Kidney tubule cell (primary cell): Measurements from ENCODE around the gene TMEM217.
"Not testable (repeated sequence)": the region's sequence is repeated elsewhere in the genome, so short reads cannot be mapped to it uniquely, and the experiment has no call there.

Experiments used
- DNase-seq: peaks from one replicate; pipeline ENCODE4 v3.0.0-alpha.2; 2018; ENCODE audit warnings: low spot score

Gene TMEM217

DNA sequence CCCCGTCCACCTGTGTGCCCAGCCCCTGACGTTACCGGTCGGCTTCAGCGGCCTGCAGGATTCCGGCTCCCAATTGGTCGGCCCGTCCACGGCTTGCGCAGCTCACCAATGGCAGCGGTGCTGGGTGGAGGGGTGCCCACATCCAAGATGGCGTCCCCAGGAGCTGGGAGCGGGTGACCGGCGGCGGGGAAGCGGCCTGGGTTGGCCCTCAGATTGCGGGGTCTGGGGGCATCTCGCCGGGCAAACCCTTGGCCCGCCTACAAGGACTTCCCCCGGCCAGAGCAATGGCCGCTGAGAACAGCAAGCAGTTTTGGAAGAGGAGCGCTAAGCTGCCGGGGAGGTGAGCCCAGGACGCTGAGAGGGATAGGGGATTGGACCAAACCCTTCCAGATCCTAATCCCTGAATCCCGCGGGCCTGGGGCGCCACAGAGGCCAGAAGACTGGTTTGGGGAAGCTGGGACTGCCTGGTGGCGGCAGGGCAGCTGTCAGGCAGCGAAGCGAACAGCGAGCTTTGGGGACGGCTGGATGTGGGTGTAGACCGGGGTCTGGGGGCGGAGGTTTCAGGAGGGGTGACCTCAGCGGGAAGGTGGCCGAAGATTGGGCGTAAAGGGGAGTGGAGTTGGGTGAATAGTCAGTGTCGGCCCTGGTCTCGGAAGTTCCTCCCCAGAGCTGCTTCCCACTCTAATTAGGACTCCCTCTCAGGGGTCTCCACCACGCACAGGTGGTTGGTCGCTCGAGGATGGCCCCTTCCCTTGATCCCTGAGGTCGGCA lies at the start of gene TMEM217, which contains the start of gene TBC1D22B:
TSS of gene TMEM217 (minus strand) at position 511 of the 771 bp plus-strand sequence. CDS start 39,114 bp downstream, outside the sequence.
TSS of gene TBC1D22B (plus strand) at position 139 of the 771 bp plus-strand sequence. CDS start at position 285, 146 bp downstream.
- peak; percentile 98 for DNase-seq

DNA sequence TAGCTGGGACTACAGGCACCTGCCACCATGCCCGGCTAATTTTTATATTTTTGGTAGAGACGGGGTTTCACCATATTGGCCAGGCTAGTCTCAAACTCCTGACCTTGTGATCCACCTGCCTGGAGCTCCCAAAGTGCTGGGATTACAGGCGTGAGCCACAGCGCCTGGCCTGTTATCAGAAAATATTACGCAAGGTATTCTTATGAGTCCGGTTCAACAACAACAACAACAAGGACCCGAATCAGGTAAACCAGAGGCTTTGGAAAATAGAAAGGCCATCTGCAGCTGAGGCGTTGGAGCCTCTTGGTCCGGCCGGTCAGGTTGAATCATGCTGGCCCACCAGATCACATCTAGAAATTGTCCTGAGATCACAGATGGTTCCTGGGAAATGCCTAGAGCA lies 49.5 kb upstream of the TMEM217 start:
- not testable (repeated sequence) for DNase-seq

DNA sequence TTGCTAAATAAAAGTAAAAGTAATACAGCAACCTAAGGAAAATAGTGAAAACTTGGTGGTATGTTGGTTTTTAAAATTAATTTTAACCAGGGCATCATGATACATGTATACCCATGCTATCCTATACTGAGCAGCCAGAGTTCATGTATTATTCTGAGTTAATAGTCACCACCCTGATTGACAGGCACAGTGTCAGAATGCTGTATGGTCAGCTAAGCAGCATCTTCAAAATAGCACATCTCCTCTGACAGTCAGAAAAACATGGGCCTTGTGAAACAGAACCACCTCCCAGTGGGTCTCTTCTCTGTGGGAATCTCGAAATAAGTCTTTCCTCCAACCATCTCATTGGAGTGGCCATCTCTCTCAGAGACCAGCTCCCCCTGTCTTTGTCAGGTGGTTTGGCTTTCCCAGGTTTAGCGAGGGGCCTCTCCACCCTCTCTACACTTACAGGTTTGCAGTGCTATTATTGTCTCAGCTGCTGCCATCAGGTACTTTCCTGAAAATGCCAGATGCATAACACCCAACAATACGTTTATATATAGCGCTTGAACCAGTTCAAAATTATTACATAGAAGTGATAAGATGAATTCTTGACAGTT lies 48.8 kb upstream of the TMEM217 start:
- no peak for DNase-seq

DNA sequence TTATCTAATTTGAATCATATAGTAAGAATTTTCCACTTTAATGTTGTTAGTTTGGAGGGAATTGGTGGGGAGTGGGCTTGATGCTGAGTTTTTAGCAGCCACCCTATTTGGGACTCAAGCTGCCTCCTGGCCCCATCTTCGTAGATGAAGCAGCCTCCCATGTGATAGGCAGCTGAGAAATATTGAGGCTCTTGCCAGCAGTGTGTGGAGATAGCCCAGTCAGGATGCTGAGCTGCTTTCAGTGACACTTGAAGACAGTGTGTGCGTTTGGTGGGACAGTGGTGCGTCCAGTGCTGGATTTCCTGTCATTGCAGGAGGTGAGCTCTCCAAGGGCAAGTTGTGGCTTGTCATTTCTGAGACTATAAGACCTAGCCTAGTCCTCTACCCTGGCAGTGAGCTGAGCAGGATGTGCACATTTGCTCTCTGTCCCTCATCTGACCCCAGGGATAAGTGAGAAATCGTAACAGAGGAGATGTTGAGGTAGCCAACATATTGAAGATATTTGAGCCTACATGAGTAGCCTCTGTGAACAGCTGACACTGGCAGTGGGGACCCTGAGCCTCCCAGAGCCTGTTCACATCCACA lies 48.0 kb upstream of the TMEM217 start:
- DNase-seq = no peak

DNA sequence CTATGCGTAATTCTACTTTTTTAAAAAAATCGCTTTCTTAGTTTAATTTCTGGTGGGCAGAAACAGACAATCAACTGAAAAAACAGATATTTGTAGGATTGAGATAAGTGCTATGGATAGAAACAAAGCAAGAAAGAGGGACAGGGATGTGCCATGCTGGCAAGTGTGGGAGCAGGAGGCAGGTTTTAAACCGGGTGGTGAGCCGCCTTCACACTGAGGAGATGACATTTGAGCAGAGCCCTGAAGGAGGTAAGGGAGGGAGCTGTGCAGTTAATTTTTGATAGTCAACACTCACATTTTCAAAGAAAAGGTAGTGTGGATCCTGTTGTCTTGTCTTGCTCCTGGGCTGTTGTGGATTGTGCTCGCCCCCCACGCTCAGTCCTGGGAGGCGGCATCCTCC lies 46.8 kb upstream of the TMEM217 start:
- DNase-seq = no peak

DNA sequence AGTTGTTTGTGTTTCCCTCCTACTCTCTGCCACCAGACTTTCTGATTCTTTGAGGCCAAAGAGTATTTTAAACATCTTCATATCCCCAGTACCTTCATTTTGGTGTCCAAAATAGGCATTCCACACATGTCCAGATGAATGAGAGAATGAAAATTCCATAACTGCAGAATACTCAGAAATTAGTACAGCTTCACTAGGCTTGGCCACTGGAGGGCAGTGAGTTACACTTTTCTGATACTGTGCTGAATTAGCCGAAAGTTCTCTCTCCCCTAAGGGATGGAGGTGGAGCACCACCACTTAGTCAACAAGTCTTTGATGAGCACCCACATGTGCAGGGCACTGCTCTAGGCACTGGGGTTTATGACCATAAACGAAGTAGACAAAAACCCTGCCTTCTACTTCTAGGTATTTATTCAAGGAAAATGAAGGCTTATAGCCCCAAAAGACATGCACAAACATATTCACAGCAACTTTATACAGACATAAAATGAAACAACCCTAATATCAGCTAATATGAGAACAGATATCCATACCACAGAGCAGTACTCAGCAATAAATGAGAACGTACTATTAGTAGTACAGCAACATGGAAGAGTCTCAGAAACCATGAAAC lies 46.1 kb upstream of the TMEM217 start:
- peak; percentile 41 for DNase-seq

DNA sequence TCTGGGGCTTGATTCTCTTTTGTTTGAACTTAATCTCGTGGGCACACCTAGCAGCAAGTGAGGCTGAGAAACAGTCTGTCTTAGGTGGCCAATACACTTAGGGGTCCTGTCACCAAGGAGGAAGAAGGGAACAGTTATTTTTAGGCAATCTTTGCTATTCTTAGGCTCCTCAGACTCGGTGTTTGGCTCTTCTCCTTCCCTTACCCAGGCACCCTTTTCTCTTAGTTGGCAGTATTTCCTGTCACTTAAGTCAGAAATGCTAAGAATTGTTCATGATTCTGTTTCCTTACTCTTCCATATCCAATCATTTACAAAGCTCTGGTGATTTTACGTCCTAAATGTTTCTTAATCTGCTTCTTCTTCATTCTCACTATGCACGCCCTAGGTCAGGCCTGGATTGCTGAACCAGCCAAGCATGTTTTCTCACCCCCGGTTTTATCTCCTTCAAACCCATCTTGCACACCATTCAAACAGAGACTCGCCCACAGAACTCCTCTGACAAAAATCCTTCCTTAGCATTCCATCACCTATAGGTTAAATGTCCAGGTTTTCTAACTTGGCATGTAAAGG lies 45.2 kb upstream of the TMEM217 start:
- DNase-seq = no peak

DNA sequence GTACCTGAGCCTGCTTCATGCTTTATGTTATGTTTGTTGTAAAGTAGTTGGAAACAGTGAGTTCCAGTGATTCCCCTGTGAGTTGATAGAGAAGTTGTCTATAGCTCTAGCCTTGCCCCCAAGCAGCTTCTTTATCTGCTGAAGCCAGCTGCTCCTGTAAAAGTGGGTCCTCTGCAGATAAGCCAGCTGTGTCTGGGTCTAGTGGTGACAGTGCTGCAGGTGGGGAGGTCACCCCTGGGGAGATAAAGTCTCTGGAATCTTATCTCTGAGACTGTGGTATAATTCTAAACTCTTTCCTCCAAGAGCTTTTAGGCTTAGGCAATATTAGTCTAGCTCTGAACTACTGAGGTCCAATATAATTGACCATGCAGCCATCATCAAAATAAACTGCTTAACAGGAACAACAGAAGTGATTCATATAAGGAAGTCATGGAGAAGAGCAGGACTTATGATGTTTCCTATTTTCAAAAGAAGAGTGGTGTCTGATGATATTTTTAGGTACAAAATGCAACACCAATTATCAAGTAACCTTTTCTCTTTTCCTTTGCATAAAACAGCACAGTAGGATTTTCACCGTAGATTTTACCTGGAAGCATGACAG lies 44.2 kb upstream of the TMEM217 start:
- no peak for DNase-seq

DNA sequence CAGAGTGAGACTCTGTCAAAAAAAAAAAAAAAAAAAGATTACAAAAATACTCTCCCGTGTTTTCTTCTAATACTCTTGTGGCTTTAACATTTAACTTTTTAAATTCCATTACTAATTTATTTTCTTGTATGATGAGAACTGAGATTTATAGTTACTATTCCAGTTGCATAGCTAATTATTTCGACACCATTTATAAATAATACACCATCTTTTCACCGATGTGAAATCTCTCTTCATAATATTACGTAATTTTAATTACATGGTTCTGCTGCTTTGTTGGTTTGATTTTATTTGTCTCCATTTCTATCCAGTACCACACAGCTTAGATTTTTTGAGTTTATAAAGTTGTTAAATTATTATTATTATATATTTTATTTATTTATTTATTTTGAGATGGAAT lies 42.0 kb upstream of the TMEM217 start:
- DNase-seq = no peak

DNA sequence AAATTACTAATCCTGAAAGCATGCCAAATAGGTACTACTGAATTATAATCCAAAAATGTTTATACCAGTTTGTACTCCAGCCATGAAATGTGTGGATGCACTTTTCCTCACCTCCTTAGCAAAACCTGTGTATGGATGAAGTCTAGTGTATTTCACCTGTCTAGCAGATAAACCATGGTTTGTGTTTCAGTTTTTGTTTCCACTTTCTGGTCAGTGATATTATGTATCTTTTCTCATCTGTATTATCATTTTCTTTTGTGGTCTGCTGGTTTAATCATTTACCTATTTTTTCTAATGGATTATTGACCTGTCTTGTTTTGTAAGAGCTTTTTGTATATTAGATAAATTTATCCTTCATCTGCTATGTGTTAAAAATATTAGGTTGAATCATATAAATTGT lies 41.0 kb upstream of the TMEM217 start:
- DNase-seq = no peak

DNA sequence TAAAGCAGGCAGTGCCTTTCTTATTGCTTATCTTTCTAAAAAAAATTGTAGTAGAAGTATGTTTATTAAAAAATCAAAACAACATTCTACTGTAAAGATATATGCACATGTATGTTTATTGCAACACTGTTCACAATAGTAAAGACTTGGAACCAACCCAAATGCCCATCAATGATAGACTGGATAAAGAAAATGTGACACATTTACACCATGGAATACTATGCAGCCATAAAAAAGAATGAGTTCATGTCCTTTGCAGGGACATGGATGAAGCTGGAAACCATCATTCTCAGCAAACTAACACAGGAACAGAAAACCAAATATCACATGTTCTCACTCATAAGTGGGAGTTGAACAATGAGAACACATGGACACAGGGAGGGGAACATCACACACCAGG lies 39.7 kb upstream of the TMEM217 start:
- DNase-seq = not testable (repeated sequence)

DNA sequence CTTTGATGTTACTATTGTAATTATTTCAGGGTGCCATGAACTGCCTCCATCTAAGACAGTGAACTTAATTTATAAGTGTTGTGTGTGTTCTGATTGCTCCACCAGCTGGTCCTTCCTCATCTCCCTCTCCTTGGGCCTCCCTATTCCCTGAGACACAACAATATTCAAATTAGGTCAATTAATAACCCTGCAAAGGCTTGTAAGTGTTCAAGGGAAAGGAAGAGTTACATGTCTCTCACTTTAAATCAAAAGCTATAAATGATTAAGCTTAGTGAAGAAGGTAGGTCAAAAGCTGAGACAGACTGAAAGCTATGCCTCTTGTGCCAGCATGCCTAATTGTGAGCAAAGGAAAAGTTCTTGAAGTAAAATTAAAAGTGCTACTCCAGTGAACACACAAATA lies 35.5 kb upstream of the TMEM217 start:
- DNase-seq = peak; percentile 26

DNA sequence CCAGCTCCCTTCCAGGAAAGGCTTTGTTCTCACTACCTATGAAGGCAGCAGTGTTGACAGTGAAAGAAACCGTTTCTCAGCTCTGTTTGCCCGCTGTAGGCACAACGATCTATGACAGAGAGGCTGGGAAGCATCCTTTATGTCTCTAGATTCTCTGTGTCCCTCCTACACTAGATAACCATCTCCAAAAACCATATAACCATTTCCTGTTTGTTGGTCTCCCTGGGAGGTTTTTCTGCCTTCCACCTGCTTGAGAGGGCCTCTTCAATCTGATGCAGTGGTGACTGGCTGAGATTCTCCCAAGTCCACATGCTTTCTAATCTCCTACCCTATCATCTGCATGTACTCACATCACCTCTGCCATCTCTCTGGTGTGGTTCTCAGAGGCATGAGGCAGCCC lies 32.0 kb upstream of the TMEM217 start:
- DNase-seq = no peak

DNA sequence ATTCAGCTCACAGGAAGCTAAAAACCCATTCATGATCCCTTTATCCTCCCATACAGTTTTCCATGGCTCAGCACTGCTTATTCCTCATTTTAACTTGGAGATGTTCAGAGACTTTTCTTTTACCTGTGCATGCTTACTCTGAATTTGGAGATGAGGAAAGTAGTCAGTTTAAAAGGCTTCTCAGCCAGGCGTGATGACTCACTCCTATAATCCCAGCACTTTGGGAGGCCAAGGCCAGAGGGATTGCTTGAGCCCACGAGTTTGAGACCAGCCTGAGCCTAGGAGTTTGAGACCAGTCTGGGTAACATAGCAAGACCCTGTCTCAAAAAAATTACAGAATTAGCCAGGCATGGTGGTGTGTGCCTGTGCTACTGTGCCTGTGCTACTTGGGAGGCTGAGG lies 30.3 kb upstream of the TMEM217 start:
- DNase-seq = no peak

DNA sequence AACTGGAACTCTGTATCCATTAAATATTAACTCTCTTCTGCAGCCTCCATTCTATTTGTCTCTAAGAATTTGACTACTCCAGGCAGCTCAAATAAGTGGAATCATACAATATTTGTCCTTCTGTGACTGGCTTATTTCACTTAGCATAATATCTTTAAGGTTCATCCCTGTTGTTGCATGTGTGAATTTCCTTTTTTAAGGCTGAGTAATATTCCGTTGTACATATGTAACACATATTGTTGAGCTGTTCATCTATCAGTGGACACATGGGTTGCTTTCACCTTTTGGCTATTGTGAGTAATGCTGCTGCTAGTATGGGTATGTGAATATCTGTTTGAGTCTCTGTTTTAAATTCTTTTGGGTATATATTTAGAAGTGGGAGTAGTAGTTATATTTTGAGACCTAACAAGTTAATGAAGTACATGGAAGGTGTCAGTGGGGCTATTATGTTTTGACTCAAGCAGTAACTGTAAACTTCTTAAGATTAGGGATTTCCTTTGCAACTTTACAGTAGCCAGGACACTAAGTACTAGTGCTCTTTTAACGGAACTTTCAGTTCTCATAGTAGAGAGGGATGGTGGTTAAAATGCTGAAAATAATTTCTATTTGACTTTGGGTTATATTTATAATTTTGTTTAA lies 29.7 kb upstream of the TMEM217 start:
- no peak for DNase-seq

DNA sequence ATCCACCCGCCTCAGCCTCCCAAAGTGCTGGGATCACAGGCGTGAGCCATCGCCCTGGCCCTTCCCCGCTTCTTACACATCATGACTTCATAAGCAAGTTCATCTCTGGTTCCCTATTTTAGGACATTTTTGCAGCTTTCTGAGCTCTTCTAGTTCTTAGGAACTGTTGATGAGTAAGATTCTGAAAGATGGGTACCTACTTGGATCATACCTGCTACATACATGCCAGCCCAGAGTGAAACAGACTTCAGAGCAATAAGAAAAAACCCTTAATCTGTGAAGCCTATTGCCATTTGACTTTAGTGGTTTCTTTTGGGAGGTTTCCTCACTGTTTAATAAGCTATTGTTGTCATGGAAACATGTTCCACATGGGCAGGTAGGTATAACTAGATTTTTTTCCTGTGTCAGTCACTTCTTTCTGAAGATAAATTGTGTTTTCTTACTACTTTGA lies 27.9 kb upstream of the TMEM217 start:
- DNase-seq = peak; percentile 76

DNA sequence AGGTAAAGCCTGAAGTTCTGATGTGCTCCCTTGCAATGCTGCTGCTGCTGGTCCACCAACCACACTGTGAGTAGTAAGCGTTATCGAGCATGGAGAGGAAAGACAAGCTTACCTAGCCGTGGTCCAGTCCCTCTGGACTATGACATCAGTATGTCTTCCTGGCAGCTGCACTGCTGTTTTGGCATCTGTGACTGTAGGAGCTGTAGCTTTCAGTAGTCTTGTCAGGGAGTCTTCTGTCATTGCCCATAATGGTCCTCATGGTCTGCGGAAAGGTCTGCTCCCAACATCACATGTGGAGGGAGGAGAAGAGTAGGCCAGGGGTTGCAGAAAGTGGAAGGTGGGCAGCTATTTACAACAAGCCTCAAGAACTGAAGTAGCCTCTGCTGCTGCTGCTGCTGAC lies 26.8 kb upstream of the TMEM217 start:
- no peak for DNase-seq

DNA sequence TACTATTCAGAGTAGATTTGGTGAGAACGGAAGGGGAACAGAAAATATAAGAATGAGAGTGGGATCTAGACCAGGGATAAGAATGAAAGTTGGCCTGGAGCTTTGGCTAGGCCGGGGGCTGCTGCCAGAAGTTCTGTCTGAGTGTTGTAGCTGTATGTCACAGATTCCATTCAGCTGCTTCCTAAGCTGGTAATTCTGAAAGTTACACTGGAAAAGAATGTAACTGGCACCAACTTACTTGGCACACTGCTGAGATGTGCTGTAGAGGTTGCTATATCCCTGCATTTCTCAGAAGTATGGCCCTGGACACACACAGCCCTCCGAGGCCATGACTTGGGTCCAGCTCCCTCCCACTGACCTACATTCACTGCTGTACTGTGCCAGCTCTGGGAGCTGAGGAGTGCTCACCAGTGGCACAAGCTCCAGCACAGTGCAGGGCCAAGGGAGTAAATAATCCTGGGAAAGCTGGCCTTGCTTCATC lies 25.8 kb upstream of the TMEM217 start:
- DNase-seq = no peak

DNA sequence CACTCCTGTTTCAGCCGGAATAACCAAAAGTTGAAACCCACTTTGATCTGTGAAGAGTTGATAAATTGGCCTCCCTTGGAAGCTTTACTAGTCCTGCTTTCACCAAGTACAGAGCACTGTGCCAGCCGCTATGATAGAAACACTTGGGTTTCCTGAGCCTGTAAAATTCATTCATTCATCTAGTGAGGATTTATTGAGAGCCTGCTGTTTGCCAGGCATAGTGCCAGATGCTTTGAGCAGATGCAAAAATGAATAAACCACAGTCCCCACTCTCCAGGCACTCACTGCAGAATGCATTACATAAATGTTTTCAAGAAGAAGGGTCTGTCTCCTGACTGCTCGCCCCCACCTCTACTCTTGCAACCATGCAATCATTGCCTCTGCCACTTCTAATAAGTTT lies 25.3 kb upstream of the TMEM217 start:
- no peak for DNase-seq

DNA sequence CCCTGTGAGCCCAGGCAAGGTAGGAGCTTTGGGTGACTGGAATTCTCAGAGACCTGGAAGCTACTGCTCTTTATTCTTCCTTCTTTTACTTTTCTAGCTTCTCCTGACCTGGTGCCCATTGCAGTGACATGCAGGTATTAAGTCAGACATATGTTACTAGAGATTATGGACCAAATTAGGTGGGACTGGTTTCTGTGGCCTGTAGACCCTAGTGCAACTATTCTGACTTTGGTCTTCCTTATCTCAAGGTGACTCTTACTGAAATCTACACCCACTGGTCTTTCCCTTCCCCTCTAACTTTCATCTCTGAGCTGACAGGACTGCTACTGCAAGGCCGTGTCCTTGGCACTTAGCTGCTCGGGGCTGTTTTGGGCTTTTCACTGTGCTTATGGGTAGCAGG lies 24.4 kb upstream of the TMEM217 start:
- no peak for DNase-seq

DNA sequence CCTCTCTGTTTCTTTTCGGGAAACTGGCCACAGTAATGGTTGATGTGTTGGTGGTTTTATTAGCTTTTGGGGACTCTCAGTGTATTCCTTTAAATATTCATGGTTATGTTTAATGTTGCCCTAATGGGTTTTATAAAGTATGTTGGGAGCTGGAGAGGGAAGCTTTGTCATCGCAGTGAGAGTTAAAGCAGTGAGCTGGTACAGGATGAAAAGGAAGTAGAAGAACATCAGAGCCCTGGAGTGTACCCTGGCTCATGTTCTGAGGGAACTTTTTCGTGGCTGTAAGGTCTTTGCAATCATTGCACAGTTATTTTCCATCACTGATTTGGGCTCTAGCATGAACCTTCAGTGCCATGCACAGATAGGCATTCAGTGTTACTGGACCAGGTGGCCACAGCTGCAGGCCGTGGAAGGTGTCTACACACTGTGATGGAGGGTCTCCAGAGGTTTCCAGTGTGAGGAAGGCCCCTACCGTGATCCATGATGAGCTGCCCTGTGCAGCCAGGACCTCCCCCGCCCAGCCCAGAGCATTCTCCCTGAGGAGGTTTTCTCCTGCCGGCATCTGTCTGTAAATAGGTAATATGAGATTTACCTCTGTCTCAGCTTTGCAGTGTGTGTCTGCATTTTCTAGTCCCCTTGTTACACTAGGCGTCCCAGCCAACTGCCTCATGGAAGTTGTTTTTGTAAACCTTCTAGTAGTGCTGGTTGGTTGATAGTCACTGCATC lies 22.4 kb upstream of the TMEM217 start:
- no peak for DNase-seq
